Left lung (tissue), 10 donors: ENCODE data around the gene TAOK1. TPM values are rescaled to one million over a fixed set of nuclear protein-coding genes. Genes with fewer than 3 reads are reported as not detected.

Experiments
- ATAC-seq: fragments of 200-7000 bp; cut with Tn5 transposase; one replicate; pipeline ENCODE4 v1.9.1; 2020; ENCODE audit warnings: moderate library complexity
- DNase-seq, 4 donors: peaks; one replicate each; pipeline ENCODE4 v3.0.0-alpha.2; 2013 to 2020
- H3K27ac ChIP-seq, 2 donors: fragments of 200-600 bp; sonication (generic) in 1 of 2; one replicate each; pipeline versions ENCODE4 v1.5.0 to v1.8.0; 2020 to 2021
- H3K27me3 ChIP-seq, 2 donors: fragments of 200-600 bp; sonication (generic) in 1 of 2; one replicate each; pipeline versions ENCODE4 v1.5.0 to v1.8.0; 2020 to 2021
- H3K36me3 ChIP-seq, 2 donors: fragments of 200-600 bp; sonication (generic) in 1 of 2; one replicate each; pipeline versions ENCODE4 v1.5.0 to v1.8.0; 2020 to 2021
- H3K4me1 ChIP-seq, 2 donors: fragments of 200-600 bp; one replicate each; pipeline ENCODE4 v1.8.0; 2021
- H3K4me3 ChIP-seq, 2 donors: fragments of 200-600 bp; sonication (generic) in 1 of 2; one replicate each; pipeline versions ENCODE4 v1.5.0 to v1.8.0; 2020 to 2021; ENCODE audit warnings: mild to moderate bottlenecking in 1 of 2
- H3K9me3 ChIP-seq, 2 donors: fragments of 200-600 bp; sonication (generic) in 1 of 2; one replicate each; pipeline versions ENCODE4 v1.5.0 to v1.8.0; 2020 to 2021
- intact Hi-C, 2 donors: fragments of 100-400 bp; cut with DNase I; formaldehyde crosslinking; loops; one replicate each; pipeline versions ENCODE4 v1.11.2 to v1.14.2; 2022
- polyA plus RNA-seq, 6 donors: library from polyadenylated mRNA; unstranded; fragments of 120-200 nt; gene quantifications; one replicate each; pipeline ENCODE4 v1.2.1, GENCODE V29; 2013; ENCODE audit not compliant: insufficient read length in 6 of 6
- total RNA-seq, 2 donors: library from RNA; stranded (reverse); fragmentation: NEBNext Ultra II Directional; extraction: Animal tissue kit (Norgen Biotek cat#: 25700); gene quantifications; one replicate each; pipeline ENCODE4 v1.2.1, GENCODE V29; 2021
- TF ChIP-seq, protein P1 (sequence below), 2 donors: fragments of 200-600 bp; sonication (generic) in 1 of 2; IDR thresholded peaks; one replicate each; pipeline versions ENCODE4 v1.5.0 to v1.8.0; 2021; ENCODE audit warnings: antibody characterized with exemption in 2 of 2
- donor health status: DM: no; HTN: yes; CAD: no.
- donor health status: DM: no; HTN: no; CAD: no.

TAOK1 gene
- total and polyA plus RNA-seq, 8 donors: 43.4 to 66.0 (median 46.3) TPM

GRCh38 chr17:29588562-29589411, 198.6 kb downstream of the TAOK1 start:
- ATAC-seq (no peak), DNase-seq (peak in 1 of 4 donors; percentile 88)
- Histone ChIP-seq H3K27me3 (peaks cover 0 to 33% of the 10 kb centered on the region in 2 donors), H3K27ac (peak overlapping the region; percentile 41 to 80), H3K36me3 (no peaks in the 10 kb centered on the region), H3K4me3 (peak overlapping the region; percentile 53 to 77), H3K4me1 (peaks cover 43 to 87% of the 10 kb centered on the region in 2 donors), H3K9me3 (no peaks in the 10 kb centered on the region)
- intact Hi-C loops: no loop called here
- TF ChIP-seq, protein P1, sequence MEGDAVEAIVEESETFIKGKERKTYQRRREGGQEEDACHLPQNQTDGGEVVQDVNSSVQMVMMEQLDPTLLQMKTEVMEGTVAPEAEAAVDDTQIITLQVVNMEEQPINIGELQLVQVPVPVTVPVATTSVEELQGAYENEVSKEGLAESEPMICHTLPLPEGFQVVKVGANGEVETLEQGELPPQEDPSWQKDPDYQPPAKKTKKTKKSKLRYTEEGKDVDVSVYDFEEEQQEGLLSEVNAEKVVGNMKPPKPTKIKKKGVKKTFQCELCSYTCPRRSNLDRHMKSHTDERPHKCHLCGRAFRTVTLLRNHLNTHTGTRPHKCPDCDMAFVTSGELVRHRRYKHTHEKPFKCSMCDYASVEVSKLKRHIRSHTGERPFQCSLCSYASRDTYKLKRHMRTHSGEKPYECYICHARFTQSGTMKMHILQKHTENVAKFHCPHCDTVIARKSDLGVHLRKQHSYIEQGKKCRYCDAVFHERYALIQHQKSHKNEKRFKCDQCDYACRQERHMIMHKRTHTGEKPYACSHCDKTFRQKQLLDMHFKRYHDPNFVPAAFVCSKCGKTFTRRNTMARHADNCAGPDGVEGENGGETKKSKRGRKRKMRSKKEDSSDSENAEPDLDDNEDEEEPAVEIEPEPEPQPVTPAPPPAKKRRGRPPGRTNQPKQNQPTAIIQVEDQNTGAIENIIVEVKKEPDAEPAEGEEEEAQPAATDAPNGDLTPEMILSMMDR (IDR thresholded peaks at IDR 0.05): no peak

DNA sequence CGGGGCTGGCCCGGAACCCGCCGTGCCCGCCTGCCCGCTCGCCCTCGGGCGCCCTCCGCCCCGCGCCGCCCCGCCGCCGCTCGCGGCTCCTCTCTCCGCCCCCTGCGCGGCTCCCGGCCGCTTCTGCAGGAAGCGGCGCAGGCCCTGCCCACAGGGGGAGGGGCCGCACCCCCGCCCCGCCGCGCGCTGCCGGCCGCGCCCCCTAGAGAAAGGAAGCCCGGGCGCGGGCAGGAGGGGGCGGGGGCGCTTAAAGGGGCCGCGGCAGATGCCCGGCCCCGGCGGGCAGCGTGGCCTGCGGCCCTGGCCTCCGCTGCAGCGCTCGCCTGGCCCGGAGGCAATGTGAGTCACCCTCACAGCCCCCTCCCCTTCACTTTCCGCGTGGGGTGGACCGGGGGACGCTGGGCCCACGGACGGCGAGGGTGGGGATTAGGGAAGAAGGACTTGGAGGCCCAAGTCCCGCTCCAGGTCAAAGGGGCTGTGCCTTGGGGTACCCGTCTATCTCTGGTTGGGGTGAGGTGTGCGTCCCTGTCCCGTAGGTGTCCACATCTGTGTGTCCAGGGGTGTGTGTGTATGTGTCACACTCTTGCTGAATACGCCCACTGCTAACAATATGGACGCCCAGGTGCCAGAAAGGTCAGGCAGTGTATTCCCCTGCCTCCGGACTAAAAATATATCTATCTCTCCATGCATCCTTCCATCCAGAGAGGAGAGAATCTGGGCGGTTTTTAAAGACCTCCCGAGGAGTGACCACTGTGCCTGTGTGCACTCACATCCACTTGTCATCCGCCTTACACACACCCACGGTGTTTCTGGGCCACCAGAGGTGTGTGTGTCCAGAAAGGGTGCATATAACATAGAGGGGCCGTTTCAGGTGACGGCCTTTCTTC, 199.6 kb downstream of the TAOK1 start, which contains the start of gene GIT1:
Gene GIT1 (minus strand): TSS at position 125 of the 887 bp plus-strand sequence. CDS start 270 bp downstream, outside the sequence.
- Histone ChIP-seq H3K4me1 (peaks cover 40 to 85% of the 10 kb centered on the region in 2 donors), H3K27me3 (peaks cover 0 to 42% of the 10 kb centered on the region in 2 donors), H3K27ac (peak within 1 kb of the TSS; percentile 69 to 80), H3K4me3 (peak within 1 kb of the TSS; percentile 53 to 77), H3K36me3 (no peaks in the 10 kb centered on the region), H3K9me3 (no peaks in the 10 kb centered on the region)
- DNase-seq (peak; percentile 86 to 98 (median 88)), ATAC-seq (peak; percentile 77)
- TF ChIP-seq, protein P1 (IDR thresholded peaks at IDR 0.05): no peak
- intact Hi-C loops: no loop called here

GRCh38 chr17:29590411-29591145, 200.4 kb downstream of the TAOK1 start:
- Histone ChIP-seq H3K27ac (peak overlapping the region; percentile 73 to 80), H3K4me1 (peaks cover 40 to 77% of the 10 kb centered on the region in 2 donors), H3K4me3 (peak overlapping the region; percentile 31 to 52), H3K9me3 (no peaks in the 10 kb centered on the region), H3K27me3 (peaks cover 0 to 46% of the 10 kb centered on the region in 2 donors), H3K36me3 (no peaks in the 10 kb centered on the region)
- no peak for ATAC-seq
- TF ChIP-seq, protein P1 (IDR thresholded peaks at IDR 0.05): no peak
- intact Hi-C loops: no loop called here
- no peak for DNase-seq

DNA sequence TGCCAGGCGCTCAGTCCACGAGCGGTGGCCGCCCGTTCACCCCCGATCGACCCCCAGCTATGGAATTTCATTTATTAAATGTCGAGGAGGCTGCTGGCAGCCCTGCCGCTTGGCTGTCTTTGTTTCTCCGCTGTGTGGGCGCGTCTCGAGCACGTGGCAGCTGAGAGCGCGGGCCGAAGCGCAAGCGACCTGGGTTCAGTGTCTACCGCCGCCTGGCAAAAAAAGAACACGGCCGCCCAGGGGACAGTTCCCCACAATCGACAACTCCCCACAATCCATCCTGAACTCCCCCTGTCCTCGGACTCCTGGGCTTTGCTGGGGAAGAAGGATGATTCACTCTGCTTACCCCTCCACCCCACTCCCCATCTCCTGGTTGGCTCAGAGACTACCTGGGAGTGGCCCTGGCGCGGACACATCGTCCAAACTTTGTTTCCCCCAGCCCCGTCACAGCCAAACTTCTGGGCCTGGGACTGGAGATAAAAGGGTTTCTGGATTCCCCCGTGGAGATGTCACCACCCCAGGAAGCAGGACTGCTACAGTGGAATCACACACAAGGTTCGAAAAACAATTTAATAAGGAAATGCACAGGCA, 201.1 kb downstream of the TAOK1 start:
- H3K9me3 ChIP-seq: no peaks in the 10 kb centered on the region
- ATAC-seq: peak; percentile 3
- TF ChIP-seq, protein P1 (IDR thresholded peaks at IDR 0.05): no peak
- H3K4me1 ChIP-seq: peaks cover 40 to 70% of the 10 kb centered on the region in 2 donors
- H3K36me3 ChIP-seq: no peaks in the 10 kb centered on the region
- peak overlapping the region; percentile 73 to 80 for H3K27ac ChIP-seq
- peak in 1 of 4 donors; percentile 59 for DNase-seq
- H3K27me3 ChIP-seq: peaks cover 0 to 46% of the 10 kb centered on the region in 2 donors
- intact Hi-C loops: no loop called here
- peak overlapping the region; percentile 10 to 52 for H3K4me3 ChIP-seq
